ENCODE results near the gene SH3GL2.

- no peak for TF ChIP-seq CTCF (IDR thresholded peaks at IDR 0.05 in 8 of 11, conservative IDR thresholded peaks at IDR 0.05 in 3 of 11)
- TF ChIP-seq POLR2AphosphoS5 (IDR thresholded peaks at IDR 0.05) = no peak
- no peak for TF ChIP-seq POLR2A (IDR thresholded peaks at IDR 0.05)
These were observed 220.5 kb downstream of the SH3GL2 start for GRCh38 chr9:17799369-17799768.
